ENCODE results near the gene TMA16.
"Not testable (repeated sequence)": the region's sequence is repeated elsewhere in the genome, so short reads cannot be mapped to it uniquely, and the experiment has no call there.

The TMA16 gene

DNA sequence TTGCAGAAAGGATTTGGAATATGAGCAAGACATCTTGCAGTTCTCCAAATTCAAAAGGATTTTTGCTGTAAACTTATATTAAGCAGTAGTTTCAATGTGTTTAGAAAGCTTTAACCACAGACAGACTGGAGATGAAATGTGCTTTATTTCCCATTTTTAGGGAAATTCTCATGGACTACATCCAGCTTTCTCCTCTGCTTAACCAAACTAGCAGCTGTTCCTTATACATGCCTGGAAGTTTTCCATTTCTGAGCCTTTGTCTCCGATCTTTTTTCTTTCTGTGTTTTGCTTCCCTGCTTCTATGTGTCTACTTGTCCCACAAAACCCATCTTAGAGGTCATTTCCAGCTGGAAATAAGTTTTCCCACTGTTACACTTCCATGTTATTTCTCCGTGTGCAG is 41.6 kb downstream of the TMA16 start:
- TF ChIP-seq, protein P1, sequence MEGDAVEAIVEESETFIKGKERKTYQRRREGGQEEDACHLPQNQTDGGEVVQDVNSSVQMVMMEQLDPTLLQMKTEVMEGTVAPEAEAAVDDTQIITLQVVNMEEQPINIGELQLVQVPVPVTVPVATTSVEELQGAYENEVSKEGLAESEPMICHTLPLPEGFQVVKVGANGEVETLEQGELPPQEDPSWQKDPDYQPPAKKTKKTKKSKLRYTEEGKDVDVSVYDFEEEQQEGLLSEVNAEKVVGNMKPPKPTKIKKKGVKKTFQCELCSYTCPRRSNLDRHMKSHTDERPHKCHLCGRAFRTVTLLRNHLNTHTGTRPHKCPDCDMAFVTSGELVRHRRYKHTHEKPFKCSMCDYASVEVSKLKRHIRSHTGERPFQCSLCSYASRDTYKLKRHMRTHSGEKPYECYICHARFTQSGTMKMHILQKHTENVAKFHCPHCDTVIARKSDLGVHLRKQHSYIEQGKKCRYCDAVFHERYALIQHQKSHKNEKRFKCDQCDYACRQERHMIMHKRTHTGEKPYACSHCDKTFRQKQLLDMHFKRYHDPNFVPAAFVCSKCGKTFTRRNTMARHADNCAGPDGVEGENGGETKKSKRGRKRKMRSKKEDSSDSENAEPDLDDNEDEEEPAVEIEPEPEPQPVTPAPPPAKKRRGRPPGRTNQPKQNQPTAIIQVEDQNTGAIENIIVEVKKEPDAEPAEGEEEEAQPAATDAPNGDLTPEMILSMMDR (conservative IDR thresholded peaks at IDR 0.05): no peak
- H3K27ac ChIP-seq: no peak overlapping the region

DNA sequence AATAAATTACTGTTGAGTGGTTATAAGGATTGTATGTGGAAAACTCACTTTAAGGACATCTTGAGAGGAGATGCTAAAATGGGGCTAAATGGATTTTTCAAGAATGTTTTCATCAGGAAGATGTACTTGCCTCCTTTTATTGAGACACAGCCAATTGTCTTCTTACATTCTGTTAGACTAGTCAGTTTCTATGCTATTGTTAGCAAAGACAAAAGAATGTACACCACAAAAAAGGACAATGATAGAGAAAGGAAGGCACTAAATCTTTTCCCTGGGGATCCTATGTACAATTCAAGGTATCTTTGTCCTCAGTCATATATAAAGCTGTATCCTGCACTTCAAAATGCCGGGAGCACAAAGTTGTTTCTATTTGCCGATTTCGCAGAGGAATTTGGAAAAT is 42.6 kb downstream of the TMA16 start:
- TF ChIP-seq, protein P1 (conservative IDR thresholded peaks at IDR 0.05): no peak
- no peak overlapping the region for H3K27ac ChIP-seq

DNA sequence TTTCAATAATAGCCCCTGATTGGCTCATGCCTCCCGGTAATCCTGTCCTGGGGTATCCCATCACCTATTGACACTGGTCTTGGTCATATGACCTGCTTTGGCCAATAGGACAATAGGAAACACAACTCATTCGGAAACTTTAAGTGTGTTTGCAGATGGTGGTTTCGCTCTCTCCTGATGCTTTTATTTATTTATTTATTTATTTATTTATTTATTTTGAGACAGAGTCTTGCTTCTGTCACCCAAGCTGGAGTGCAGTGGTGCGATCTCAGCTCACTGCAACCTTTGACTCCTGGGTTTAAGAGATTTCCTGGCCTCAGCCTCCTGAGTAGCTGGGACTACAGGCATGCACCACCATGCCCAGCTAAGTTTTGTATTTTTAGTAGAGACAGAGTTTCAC is 44.3 kb downstream of the TMA16 start:
- not testable (repeated sequence) for H3K27ac ChIP-seq

DNA sequence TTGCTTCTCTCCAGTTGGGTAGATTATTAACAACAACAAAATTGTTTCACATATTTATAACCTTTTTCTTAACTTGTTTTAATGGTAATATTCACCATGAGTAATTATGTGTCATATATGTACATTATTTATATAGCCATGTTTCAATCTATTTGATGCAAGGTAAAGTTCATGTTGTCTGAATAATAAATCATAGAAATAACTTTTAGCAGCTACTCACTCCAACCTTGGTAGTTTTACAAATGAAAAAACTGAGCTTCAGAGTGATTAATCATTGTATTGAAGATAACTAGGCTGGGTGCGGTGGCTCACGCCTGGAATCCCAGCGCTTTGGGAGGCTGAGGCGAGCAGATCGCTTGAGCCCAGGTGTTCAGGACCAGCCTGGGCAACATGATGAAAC is 46.0 kb downstream of the TMA16 start:
- TF ChIP-seq, protein P1 (conservative IDR thresholded peaks at IDR 0.05): no peak
- H3K27ac ChIP-seq: no peak overlapping the region

DNA sequence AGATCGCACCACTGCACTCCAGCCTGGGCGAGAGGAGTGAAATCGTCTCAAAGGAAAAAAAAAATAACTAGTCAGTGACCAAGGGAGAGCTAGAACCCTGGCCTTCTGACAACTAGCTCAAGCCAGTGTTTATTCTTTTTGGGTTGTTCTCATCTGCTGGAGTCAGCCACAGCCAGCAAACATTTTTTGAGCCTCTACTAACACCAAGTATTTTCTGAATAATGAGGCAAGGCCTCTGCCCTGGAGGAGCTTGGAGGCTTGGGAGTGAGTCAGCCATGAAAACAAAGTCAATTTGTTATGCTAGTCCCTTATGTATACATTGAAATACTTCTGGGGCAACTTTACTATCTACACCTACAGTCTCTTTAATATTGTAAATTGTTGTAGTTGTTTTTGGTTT is 46.5 kb downstream of the TMA16 start:
- TF ChIP-seq, protein P1 (conservative IDR thresholded peaks at IDR 0.05): no peak
- no peak overlapping the region for H3K27ac ChIP-seq

DNA sequence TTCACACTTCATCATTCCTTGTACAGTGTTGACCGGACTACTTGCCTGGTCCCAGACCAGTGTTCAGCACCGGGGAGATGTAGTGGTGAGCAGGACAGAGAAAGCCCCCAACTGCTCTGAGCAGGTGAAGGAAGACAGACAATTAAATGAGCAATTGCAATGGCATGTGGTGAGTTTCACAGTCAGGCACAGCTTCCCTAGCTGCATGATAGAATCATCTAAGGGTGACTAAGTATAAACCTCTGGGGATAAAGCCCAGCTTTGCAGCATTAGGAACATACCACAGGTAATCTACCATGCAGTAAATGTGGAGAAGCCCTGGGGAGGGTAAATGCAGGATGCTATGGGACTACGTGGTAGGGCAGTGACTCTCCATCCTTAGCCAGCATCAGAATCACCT is 47.8 kb downstream of the TMA16 start:
- H3K27ac ChIP-seq: no peak overlapping the region
- TF ChIP-seq, protein P1 (conservative IDR thresholded peaks at IDR 0.05): no peak

DNA sequence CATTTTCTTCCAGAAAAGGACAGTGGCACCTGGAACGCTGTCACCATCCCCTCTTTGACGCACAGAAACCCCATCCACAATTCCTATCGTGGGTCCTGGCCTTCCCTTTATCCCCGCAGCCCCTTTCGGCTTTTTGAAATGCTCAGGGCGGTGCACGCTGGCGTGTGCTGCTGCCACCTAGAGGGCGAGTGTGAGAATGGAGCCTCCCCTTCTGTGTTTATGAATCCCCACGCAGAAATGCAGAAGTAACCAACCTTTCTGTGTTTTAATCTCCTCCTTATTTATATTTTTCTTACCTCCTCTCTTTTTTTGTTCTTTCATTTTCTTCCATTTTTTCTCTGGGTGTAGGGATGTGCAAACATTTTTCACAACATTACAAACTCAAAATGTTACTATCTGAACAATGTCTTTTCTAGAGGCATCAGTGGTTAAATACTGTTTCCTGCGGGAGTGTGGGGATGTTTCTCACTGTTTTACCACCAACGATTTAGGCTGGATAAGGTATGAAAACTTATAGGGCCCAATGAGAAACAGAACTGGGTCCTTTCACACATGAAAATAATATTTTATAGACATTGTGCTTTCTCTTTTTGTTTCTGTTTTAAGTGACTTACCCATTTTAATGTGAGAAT is 50.0 kb downstream of the TMA16 start:
- no peak overlapping the region for H3K27ac ChIP-seq
- TF ChIP-seq, protein P1 (conservative IDR thresholded peaks at IDR 0.05): peak; percentile 99

DNA sequence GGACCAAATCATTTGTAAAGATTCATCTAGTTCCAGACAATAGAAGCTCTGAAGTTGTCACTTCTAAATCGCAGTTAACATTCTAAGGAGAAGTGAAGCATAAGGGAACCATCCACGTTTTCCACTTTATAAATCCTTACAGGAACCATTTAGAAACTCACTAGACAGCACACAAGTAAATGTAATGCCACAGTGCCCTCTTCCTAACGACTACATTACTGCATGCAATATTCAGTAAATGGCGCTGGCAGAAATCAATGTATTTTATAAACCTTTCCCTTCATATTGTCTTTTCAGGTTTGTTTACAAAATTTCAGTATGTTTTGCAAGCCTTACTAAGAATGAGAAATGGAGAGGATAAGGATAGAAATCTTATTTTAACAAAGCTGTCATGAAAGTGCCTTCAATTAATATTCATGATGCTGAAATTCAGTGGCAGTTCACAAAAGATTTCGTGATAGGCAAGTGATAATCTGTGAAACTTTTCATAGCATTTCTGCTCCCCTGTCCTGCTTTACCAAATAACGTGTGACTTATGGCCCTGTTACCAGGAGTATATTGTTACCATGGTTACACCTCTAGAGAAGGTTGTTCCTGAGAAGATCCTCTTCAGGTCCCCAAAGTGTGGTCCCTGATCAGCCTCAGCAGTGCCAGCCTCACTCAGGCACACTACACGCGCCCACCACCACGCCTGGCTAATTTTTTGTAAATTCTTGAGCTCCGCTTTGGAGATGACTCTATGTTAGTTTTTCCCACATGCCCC is 54.2 kb downstream of the TMA16 start:
- TF ChIP-seq, protein P1 (conservative IDR thresholded peaks at IDR 0.05): peak; percentile 88

More for the DNA sequence above, 54.2 kb downstream of the TMA16 start:
- no peak overlapping the region for H3K27ac ChIP-seq
